PC-9 (cell line): Measurements from ENCODE around the gene RETREG2. TPM values are rescaled to one million over a fixed set of nuclear protein-coding genes. Genes with fewer than 3 reads are reported as not detected.

Experiments
- BruUV-seq: library from RNA; stranded (reverse); fragments of 400-500 nt; replicated peaks from 2 replicates; lab custom pipeline; 2021; lab: Mats Ljungman, UMichigan
- CTCF ChIA-PET: fragments of 300-600 bp; sonication (Branson Sonifier 250); formaldehyde crosslinking; loops from one replicate; lab custom pipeline; 2022; ENCODE audit warnings: antibody characterized with exemption; lab: Charles Lee
- POLR2A ChIA-PET: fragments of 300-600 bp; sonication (Branson Sonifier 250); formaldehyde crosslinking; loops from one replicate; lab custom pipeline; 2022; ENCODE audit warnings: antibody characterized with exemption; ENCODE audit not compliant: unreplicated experiment; lab: Charles Lee
- DNase-seq, 2 experiments: peaks; one replicate each; pipeline versions ENCODE4 v3.0.0 to v3.0.0-alpha.2; 2015 to 2022; ENCODE audit warnings: mixed read lengths in 1 of 2
- H2AFZ ChIP-seq: fragments of 200-600 bp; sonication (generic); 2 replicates; pipeline ENCODE4 v1.8.1; 2017; ENCODE audit warnings: antibody characterized with exemption
- H3F3A ChIP-seq: fragments of 200-600 bp; sonication (generic); 2 replicates; pipeline ENCODE4 v1.8.1; 2017; ENCODE audit warnings: antibody characterized with exemption, mild to moderate bottlenecking, low read depth; ENCODE audit not compliant: insufficient read depth
- H3K27ac ChIP-seq: fragments of 200-600 bp; sonication (generic); 2 replicates; pipeline ENCODE4 v1.6.1; 2016; ENCODE audit warnings: mixed run types
- H3K27me3 ChIP-seq: fragments of 200-600 bp; sonication (generic); 2 replicates; pipeline ENCODE4 v1.6.1; 2016; ENCODE audit warnings: low read depth, mixed run types; ENCODE audit not compliant: insufficient read depth
- H3K36me3 ChIP-seq: fragments of 200-600 bp; sonication (generic); 2 replicates; pipeline ENCODE4 v1.6.1; 2016; ENCODE audit warnings: low read depth, mixed run types
- H3K4me1 ChIP-seq: fragments of 200-600 bp; sonication (generic); replicated peaks from 2 replicates; pipeline ENCODE4 v1.6.1; 2016; ENCODE audit warnings: mixed run types; ENCODE audit not compliant: insufficient read depth
- H3K4me2 ChIP-seq: fragments of 200-600 bp; sonication (generic); 2 replicates; pipeline ENCODE4 v1.6.1; 2017; ENCODE audit warnings: mixed run types
- H3K4me3 ChIP-seq: fragments of 200-600 bp; sonication (generic); 2 replicates; pipeline ENCODE4 v1.6.1; 2016; ENCODE audit warnings: mixed run types
- H3K79me2 ChIP-seq: fragments of 200-600 bp; sonication (generic); 2 replicates; pipeline ENCODE4 v1.6.1; 2017; ENCODE audit warnings: low read depth, mixed run types
- H3K9me2 ChIP-seq: fragments of 200-600 bp; sonication (generic); 2 replicates; pipeline ENCODE4 v1.8.1; 2017; ENCODE audit warnings: mild to moderate bottlenecking; ENCODE audit not compliant: insufficient read depth
- H3K9me3 ChIP-seq: fragments of 200-600 bp; sonication (generic); 2 replicates; pipeline ENCODE4 v1.8.1; 2016; ENCODE audit warnings: low read depth; ENCODE audit not compliant: insufficient read depth
- H4K20me1 ChIP-seq: fragments of 200-600 bp; sonication (generic); 2 replicates; pipeline ENCODE4 v1.8.1; 2017; ENCODE audit not compliant: insufficient read depth
- EZH2 ChIP-seq: fragments of 200-600 bp; sonication (generic); IDR thresholded peaks from 2 replicates; pipeline ENCODE4 v1.8.0; 2017; ENCODE audit warnings: antibody characterized with exemption, low read depth
- intact Hi-C: fragments of 100-400 bp; cut with micrococcal nuclease; formaldehyde crosslinking; loops from one replicate; pipeline ENCODE4 v1.10.0; 2022; ENCODE audit not compliant: unreplicated experiment
- total RNA-seq: library from RNA; stranded (reverse); gene quantifications from 2 replicates; pipeline ENCODE4 v1.2.3, GENCODE V29; 2021
- TF ChIP-seq, protein P1 (sequence below): fragments of 200-600 bp; sonication (generic); conservative IDR thresholded peaks from 2 replicates; pipeline ENCODE4 v1.6.1; 2017; ENCODE audit warnings: mixed run types, antibody characterized with exemption, mild to moderate bottlenecking, moderate library complexity

RETREG2 gene
- total RNA-seq, 1 experiment from 2014 or later: 84.4 TPM

DNA sequence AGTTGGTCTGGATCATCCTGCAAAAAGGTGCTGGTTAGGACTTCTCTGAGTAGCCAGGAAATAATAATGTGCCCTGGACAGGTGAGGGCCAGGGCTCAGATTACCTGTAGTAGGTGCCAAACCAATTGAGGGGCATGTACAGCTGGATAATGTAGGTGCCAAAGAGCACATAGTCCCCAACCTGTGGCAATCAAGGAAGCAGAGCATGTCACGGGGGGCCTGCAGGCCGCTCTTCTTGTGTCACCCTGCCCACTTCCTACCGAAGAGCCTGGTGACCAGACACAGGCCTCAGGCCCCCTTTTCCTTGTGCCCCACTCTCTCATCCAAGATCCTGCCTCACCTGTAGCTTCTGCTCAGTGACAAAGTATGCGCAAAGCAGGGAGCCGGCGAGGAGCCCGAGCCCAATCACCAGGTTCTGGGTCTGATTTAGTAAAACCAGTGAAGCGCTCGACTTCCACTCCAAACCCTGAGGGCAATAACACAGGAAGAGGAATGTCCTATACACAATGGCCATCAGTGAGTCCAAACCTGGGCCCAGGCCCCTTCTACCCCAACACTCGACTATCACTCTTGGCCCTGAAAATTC lies 35.5 kb downstream of the RETREG2 start:
- BruUV-seq: no TSS peak
- ChIA-PET POLR2A (no interaction called here), CTCF (no interaction called here)
- Histone ChIP-seq H3K4me1 (peaks cover 13% of the 10 kb centered on the region), H3F3A (peaks cover 7% of the 10 kb centered on the region; the same call in 1 of the 2 replicates), H3K9me3 (no peaks in the 10 kb centered on the region), H3K79me2 (peaks cover 7% of the 10 kb centered on the region), H3K27me3 (no peaks in the 10 kb centered on the region), H4K20me1 (no peaks in the 10 kb centered on the region), H3K4me2 (no peak overlapping the region), H3K9me2 (no peaks in the 10 kb centered on the region), H3K36me3 (no peaks in the 10 kb centered on the region), H3K4me3 (no peak overlapping the region), H3K27ac (no peak overlapping the region), H2AFZ (no peak overlapping the region)
- DNase-seq: no peak
- no peak for TF ChIP-seq EZH2
- TF ChIP-seq, protein P1, sequence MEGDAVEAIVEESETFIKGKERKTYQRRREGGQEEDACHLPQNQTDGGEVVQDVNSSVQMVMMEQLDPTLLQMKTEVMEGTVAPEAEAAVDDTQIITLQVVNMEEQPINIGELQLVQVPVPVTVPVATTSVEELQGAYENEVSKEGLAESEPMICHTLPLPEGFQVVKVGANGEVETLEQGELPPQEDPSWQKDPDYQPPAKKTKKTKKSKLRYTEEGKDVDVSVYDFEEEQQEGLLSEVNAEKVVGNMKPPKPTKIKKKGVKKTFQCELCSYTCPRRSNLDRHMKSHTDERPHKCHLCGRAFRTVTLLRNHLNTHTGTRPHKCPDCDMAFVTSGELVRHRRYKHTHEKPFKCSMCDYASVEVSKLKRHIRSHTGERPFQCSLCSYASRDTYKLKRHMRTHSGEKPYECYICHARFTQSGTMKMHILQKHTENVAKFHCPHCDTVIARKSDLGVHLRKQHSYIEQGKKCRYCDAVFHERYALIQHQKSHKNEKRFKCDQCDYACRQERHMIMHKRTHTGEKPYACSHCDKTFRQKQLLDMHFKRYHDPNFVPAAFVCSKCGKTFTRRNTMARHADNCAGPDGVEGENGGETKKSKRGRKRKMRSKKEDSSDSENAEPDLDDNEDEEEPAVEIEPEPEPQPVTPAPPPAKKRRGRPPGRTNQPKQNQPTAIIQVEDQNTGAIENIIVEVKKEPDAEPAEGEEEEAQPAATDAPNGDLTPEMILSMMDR: no peak
- intact Hi-C loops: no loop called here

DNA sequence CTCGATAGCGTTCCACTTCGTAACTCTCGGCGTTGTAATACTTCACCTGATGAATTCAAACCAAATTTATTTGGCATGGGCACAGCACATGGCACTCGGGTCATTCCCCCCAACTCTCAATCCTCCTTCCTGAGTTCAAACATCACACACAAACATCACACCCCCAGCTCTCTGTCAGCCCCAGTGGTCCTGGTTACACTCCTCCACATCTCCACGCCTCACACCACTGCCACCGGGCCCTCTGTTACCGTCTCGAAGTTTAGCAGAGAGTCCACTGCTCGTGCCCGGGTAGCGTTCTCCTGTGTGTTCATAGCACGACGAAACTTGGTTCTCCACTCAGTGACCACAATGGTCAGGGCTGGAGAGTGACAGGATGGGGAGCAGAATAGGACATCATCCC lies 36.1 kb downstream of the RETREG2 start:
- POLR2A ChIA-PET: no interaction called here
- no peaks in the 10 kb centered on the region for H3K9me2 ChIP-seq
- peaks cover 13% of the 10 kb centered on the region for H3K4me1 ChIP-seq
- DNase-seq: no peak
- H3K4me2 ChIP-seq: no peak overlapping the region
- peaks cover 7% of the 10 kb centered on the region for H3K79me2 ChIP-seq
- no peak overlapping the region for H3K4me3 ChIP-seq
- CTCF ChIA-PET: no interaction called here
- no peaks in the 10 kb centered on the region for H3K27me3 ChIP-seq
- peaks cover 9% of the 10 kb centered on the region; the same call in 1 of the 2 replicates for H3F3A ChIP-seq
- H3K36me3 ChIP-seq: no peaks in the 10 kb centered on the region
- no TSS peak for BruUV-seq
- H2AFZ ChIP-seq: no peak overlapping the region
- TF ChIP-seq, protein P1: no peak
- TF ChIP-seq EZH2: no peak
- H3K27ac ChIP-seq: no peak overlapping the region
- H3K9me3 ChIP-seq: no peaks in the 10 kb centered on the region
- intact Hi-C loops: no loop called here
- H4K20me1 ChIP-seq: no peaks in the 10 kb centered on the region

DNA sequence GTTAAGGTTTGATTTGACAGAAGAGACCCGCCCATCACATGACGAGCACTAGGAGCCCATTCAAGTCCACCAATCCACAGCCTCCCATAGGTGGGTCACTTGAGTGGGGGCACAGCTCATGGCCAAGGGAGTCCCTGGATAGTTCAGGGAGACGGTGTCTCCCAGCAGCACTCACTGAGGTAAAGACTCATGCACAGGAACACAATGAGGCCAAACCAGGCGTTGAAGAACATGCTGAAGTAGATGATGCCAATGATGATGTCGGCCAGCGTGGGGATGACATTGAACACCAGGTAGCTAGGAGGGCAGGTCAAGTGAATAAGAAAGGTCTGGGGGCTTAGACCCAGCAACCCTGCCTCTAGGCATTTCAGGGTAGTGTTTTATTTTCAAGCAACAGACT lies 36.7 kb downstream of the RETREG2 start:
- CTCF ChIA-PET: interaction anchor here (0.5 kb wide), 1 partner anchor 55 kb away, joined by 3 read pairs; no protein-coding TSS in a partner anchor
- H2AFZ ChIP-seq: no peak overlapping the region
- peaks cover 16% of the 10 kb centered on the region; the same call in 1 of the 2 replicates for H3F3A ChIP-seq
- H3K36me3 ChIP-seq: no peaks in the 10 kb centered on the region
- POLR2A ChIA-PET: interaction anchor here (0.6 kb wide), 1 partner anchor 150 kb away, joined by 4 read pairs; no protein-coding TSS in a partner anchor
- intact Hi-C loops: no loop called here
- no peaks in the 10 kb centered on the region for H3K27me3 ChIP-seq
- H3K9me2 ChIP-seq: no peaks in the 10 kb centered on the region
- no TSS peak for BruUV-seq
- no peak overlapping the region for H3K27ac ChIP-seq
- H3K9me3 ChIP-seq: no peaks in the 10 kb centered on the region
- no peak overlapping the region for H3K4me3 ChIP-seq
- no peaks in the 10 kb centered on the region for H4K20me1 ChIP-seq
- H3K4me1 ChIP-seq: peaks cover 13% of the 10 kb centered on the region
- peaks cover 7% of the 10 kb centered on the region for H3K79me2 ChIP-seq
- TF ChIP-seq, protein P1: no peak
- no peak for TF ChIP-seq EZH2
- no peak overlapping the region for H3K4me2 ChIP-seq
- no peak for DNase-seq
